ENCODE measurements around the gene GOLGA5.

DNA sequence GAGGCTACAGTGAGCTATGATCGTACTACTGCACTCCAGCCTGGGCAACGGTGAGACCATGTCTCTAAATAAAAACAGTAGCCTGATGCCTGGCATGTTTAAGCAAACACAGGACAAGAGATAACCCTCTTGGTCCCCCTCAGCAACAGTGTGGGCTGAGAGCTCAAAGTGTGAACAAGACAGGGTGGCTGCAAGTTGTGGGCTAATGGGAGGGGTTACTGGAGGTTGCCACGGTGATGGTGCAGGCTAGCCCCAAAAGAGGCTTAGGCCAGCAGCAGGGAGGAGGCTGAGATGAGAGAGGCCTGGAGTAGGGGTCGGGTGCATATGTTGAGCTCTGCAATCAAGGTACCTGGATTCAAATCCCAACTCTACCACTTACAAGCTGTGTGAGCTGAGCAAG is 42.3 kb upstream of the GOLGA5 start:
- TF ChIP-seq, protein P1, sequence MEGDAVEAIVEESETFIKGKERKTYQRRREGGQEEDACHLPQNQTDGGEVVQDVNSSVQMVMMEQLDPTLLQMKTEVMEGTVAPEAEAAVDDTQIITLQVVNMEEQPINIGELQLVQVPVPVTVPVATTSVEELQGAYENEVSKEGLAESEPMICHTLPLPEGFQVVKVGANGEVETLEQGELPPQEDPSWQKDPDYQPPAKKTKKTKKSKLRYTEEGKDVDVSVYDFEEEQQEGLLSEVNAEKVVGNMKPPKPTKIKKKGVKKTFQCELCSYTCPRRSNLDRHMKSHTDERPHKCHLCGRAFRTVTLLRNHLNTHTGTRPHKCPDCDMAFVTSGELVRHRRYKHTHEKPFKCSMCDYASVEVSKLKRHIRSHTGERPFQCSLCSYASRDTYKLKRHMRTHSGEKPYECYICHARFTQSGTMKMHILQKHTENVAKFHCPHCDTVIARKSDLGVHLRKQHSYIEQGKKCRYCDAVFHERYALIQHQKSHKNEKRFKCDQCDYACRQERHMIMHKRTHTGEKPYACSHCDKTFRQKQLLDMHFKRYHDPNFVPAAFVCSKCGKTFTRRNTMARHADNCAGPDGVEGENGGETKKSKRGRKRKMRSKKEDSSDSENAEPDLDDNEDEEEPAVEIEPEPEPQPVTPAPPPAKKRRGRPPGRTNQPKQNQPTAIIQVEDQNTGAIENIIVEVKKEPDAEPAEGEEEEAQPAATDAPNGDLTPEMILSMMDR (IDR thresholded peaks at IDR 0.05), result no peak
- TF ChIP-seq POLR2AphosphoS5 (IDR thresholded peaks at IDR 0.05) (no peak), POLR2A (IDR thresholded peaks at IDR 0.05) (no peak), EP300 (IDR thresholded peaks at IDR 0.05) (no peak)

Data from upper lobe of left lung (tissue), 4 donors.